Tibial nerve (tissue), 3 donors: ENCODE results near the gene POGZ.

Experiments used
- CTCF ChIP-seq, 5 experiments: fragments of 200-600 bp in 3 of 5; fragments of 450-650 bp in 2 of 5; sonication (generic) in 3 of 5; IDR thresholded peaks; one replicate each; pipeline ENCODE4 v1.5.1; 2016 to 2019; ENCODE audit warnings: antibody characterized with exemption in 5 of 5, mild to moderate bottlenecking in 3 of 5, moderate library complexity in 2 of 5
- POLR2A ChIP-seq, 2 donors: fragments of 450-650 bp; IDR thresholded peaks; one replicate each; pipeline ENCODE4 v1.6.1; 2017; ENCODE audit warnings: antibody characterized with exemption in 2 of 2, mild to moderate bottlenecking in 2 of 2, moderate library complexity in 2 of 2

DNA sequence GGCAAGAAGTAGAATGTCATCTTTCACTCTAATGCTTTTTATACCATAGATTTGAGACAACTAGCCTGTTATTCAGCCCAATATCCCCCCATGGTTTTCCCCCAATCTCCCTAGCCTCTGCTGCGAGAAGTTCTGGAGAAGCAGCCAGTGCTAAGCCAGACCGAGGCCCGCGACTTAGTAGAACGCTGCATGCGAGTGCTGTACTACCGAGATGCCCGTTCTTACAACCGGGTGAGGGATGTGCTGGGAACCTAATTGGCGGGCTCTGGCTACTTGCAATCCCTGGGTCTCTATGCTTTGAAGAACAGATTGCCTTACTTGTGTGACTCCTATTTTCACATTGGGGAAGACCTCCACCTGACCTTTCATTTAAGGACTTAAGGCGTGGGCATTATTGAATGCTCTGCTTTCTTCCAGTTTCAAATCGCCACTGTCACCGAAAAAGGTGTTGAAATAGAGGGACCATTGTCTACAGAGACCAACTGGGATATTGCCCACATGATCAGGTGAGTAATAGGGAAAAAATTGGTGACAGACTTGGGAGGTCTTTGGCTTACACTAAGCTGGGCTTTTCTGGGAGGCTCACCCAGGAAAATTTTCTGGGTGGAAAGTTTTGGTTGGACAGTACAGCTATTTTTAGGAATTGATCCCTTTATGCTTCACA, 58.0 kb downstream of the POGZ start:
- TF ChIP-seq CTCF (IDR thresholded peaks at IDR 0.05): no peak
- TF ChIP-seq POLR2A (IDR thresholded peaks at IDR 0.05): no peak
